NB4 (cell line): Measurements from ENCODE around the gene ETV6.

ENCODE experiments used
- CTCF ChIP-seq: IDR thresholded peaks from one replicate; pipeline ENCODE4 v1.5.1; 2012; ENCODE audit warnings: low read depth, low read length
- MAX ChIP-seq: IDR thresholded peaks from 2 replicates; pipeline ENCODE4 v1.6.1; 2011; ENCODE audit warnings: low read depth, low read length
- POLR2A ChIP-seq: IDR thresholded peaks from 2 replicates; pipeline ENCODE4 v1.6.1; 2011; ENCODE audit warnings: mild to moderate bottlenecking; ENCODE audit not compliant: insufficient read length; ENCODE audit errors: extremely low read depth

GRCh38 chr12:11869406-11869805 lies 219.9 kb downstream of the ETV6 start:
- TF ChIP-seq CTCF (no peak), MAX (no peak), POLR2A (no peak)
